GM12872 (cell line): ENCODE results near the gene METRN.

Experiments used
- CTCF ChIP-seq: IDR thresholded peaks from 3 replicates; pipeline ENCODE4 v1.5.1; 2011; ENCODE audit warnings: low read depth, mild to moderate bottlenecking, low read length, moderate library complexity; ENCODE audit not compliant: insufficient read depth

Gene METRN

GRCh38 chr16:689175-689897 lies 25.6 kb upstream of the METRN start:
- TF ChIP-seq CTCF = no peak

- no peak for TF ChIP-seq CTCF
Measured at GRCh38 chr16:692356-693108, 22.4 kb upstream of the METRN start.

GRCh38 chr16:693364-693763 lies 21.6 kb upstream of the METRN start:
- TF ChIP-seq CTCF = no peak

- TF ChIP-seq CTCF = no peak
Measured at GRCh38 chr16:693766-694165, 21.2 kb upstream of the METRN start.

- TF ChIP-seq CTCF = no peak
Measured at GRCh38 chr16:694187-694862, 20.6 kb upstream of the METRN start.

GRCh38 chr16:694863-695354 lies 20.0 kb upstream of the METRN start:
- TF ChIP-seq CTCF = no peak
